Measurements from ENCODE around the gene CITED1.

DNA sequence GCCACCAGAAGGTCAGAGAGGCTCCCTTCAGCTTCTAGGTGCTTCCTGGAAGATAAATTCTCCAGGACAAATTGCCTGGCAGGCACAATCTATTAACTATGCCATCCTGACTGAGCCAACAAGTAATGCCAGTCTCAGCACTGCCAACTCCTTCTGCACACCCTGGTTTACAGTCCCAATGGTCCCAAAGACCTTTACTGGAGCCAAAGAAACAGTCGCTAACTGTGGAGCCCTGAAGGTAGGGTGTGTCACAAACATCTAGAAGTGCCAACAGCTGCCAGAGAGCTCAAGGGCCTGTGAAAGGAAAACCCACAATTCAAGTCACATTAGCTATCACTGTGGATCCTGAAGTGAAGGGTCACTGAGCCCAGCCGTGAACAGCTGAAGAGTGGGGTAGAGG is 34.9 kb upstream of the CITED1 start:
- TF ChIP-seq, protein P1, sequence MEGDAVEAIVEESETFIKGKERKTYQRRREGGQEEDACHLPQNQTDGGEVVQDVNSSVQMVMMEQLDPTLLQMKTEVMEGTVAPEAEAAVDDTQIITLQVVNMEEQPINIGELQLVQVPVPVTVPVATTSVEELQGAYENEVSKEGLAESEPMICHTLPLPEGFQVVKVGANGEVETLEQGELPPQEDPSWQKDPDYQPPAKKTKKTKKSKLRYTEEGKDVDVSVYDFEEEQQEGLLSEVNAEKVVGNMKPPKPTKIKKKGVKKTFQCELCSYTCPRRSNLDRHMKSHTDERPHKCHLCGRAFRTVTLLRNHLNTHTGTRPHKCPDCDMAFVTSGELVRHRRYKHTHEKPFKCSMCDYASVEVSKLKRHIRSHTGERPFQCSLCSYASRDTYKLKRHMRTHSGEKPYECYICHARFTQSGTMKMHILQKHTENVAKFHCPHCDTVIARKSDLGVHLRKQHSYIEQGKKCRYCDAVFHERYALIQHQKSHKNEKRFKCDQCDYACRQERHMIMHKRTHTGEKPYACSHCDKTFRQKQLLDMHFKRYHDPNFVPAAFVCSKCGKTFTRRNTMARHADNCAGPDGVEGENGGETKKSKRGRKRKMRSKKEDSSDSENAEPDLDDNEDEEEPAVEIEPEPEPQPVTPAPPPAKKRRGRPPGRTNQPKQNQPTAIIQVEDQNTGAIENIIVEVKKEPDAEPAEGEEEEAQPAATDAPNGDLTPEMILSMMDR (IDR thresholded peaks at IDR 0.05): no peak
- no peak for TF ChIP-seq EZH2 (IDR thresholded peaks at IDR 0.05; ENCODE audit: borderline replicate concordance, insufficient read depth, low read depth, low read length, poor library complexity, severe bottlenecking)
